GM21423 (cell line): ENCODE data around the gene COBLL1.
"Not testable (repeated sequence)": the region's sequence is repeated elsewhere in the genome, so short reads cannot be mapped to it uniquely, and the experiment has no call there.

ENCODE experiments used
- ATAC-seq: cut with Tn5 transposase; IDR thresholded peaks from one replicate; pipeline ENCODE4 v1.9.1; 2021; ENCODE audit warnings: mild to moderate bottlenecking, moderate library complexity; ENCODE audit not compliant: unreplicated experiment

COBLL1 gene, protein sequence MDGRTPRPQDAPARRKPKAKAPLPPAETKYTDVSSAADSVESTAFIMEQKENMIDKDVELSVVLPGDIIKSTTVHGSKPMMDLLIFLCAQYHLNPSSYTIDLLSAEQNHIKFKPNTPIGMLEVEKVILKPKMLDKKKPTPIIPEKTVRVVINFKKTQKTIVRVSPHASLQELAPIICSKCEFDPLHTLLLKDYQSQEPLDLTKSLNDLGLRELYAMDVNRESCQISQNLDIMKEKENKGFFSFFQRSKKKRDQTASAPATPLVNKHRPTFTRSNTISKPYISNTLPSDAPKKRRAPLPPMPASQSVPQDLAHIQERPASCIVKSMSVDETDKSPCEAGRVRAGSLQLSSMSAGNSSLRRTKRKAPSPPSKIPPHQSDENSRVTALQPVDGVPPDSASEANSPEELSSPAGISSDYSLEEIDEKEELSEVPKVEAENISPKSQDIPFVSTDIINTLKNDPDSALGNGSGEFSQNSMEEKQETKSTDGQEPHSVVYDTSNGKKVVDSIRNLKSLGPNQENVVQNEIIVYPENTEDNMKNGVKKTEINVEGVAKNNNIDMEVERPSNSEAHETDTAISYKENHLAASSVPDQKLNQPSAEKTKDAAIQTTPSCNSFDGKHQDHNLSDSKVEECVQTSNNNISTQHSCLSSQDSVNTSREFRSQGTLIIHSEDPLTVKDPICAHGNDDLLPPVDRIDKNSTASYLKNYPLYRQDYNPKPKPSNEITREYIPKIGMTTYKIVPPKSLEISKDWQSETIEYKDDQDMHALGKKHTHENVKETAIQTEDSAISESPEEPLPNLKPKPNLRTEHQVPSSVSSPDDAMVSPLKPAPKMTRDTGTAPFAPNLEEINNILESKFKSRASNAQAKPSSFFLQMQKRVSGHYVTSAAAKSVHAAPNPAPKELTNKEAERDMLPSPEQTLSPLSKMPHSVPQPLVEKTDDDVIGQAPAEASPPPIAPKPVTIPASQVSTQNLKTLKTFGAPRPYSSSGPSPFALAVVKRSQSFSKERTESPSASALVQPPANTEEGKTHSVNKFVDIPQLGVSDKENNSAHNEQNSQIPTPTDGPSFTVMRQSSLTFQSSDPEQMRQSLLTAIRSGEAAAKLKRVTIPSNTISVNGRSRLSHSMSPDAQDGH

GRCh38 chr2:164841719-164842623, at the start of gene COBLL1:
TSS of gene COBLL1 (minus strand) at chr2:164841823. CDS start at chr2:164841196, 627 bp downstream.
- peak; percentile 74 for ATAC-seq

- no peak for ATAC-seq
Observed at GRCh38 chr2:164890544-164890943, 48.9 kb upstream of the COBLL1 start.

DNA sequence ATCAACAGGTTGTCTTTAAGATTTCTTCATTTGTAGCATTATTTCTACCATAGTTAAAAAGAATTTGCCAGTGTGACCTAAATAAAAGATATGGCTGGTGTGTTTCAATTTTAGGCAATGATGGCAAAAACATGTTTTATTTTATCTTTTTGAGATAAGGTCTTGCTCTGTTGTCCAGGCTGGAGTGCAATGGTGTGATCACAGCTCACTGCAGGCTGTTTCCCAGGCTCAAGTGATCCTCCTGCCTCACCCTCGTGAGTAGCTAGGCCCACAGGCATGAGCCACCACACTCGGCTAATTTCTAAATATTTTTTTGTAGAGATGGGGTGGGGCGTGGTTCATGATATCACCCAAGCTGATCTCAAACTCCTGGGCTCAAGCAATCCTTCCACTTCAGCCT, 47.0 kb upstream of the COBLL1 start:
- no peak for ATAC-seq

- ATAC-seq, result no peak
Observed at GRCh38 chr2:164887434-164888144, 46.0 kb upstream of the COBLL1 start.

DNA sequence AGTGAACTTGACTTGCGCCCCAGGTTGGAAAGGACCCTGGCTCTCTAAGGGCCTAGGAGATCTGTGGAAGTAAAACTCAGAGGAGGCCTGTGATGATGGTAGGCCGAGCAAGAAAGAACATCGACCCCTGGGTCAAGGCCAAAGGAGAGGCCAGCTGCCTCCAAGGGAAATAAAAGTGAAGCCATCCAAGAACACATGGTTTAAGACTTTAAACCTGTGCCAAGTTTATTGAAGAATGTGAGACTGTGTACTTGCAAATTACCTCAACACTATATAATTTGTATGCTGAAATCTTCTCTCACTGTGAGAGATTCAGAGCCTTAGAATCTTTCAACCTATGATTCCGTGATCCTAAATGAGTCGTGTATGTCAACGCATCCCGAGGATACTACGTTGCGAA, 40.7 kb upstream of the COBLL1 start:
- ATAC-seq, result no peak

DNA sequence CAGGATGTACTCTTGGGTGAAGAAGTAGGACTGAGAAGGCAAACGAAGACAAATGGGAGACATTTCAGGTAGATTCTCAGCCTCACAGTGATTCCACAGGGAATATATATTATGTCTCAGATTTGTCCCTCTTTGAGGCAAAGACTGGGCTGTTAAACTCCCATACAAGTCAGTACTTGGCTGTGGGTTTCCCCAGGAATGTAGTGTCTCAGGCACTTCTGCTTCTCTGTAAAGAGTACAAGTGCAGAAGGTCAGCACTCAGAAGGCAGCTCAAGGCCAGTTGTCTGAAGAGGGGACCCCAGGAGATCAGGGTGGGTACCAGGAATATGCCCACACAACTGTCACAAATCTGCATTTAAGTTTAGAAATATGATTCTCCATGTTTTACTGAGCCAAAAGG, 39.9 kb upstream of the COBLL1 start:
- no peak for ATAC-seq

DNA sequence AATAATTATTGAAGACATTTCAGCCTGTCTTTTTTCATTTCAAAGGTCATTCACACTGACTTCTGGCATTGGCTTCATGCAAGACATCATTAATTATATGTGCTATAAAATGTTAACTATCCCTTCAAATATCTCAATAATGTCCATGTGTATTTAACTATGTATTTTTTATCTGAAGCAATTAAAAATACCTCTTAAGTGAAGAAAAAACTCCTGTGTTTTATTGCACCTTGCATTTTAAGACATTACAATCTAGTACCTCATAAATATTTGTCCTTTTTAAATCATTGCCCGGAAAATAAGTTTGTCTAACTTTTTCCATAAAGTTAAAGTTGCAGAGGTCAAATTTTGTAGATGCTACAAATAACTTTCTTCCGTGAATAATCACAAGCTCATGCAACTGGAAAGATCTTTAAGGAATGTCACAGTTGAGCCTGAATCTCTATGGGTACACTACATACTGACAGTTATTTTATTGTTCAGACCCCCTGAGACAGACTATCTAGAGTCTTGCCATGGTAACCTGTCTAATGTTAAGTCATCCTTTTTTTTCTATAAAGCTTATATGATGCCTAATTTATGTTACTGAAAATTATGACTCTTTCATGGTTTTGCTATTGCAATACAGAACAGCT, 38.4 kb upstream of the COBLL1 start:
- no peak for ATAC-seq

GRCh38 chr2:164877927-164878326, 36.3 kb upstream of the COBLL1 start:
- ATAC-seq, result no peak

DNA sequence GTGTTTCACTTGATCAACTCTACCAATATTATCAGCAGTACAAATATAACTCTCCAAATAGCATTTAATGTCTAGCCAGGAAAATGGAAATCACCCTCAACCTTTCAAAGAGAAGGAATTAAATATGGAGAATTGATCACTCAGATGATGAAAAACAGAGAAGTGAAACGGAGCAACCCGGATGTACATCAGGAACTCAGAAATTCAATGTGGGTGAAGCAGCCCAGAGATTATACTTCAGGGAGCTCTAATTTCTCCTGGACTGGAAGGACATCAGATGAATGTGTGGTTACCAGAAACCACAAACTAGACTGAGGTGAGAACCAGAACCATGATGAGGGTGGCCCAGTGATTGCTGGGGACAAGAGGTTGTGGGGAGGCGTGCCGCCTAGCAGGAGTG, 35.5 kb upstream of the COBLL1 start:
- ATAC-seq, result no peak

GRCh38 chr2:164875334-164876205, 33.9 kb upstream of the COBLL1 start:
- no peak for ATAC-seq

GRCh38 chr2:164873210-164873908, 31.7 kb upstream of the COBLL1 start:
- ATAC-seq, result no peak

- ATAC-seq, result no peak
Observed at GRCh38 chr2:164871404-164871803, 29.8 kb upstream of the COBLL1 start.

DNA sequence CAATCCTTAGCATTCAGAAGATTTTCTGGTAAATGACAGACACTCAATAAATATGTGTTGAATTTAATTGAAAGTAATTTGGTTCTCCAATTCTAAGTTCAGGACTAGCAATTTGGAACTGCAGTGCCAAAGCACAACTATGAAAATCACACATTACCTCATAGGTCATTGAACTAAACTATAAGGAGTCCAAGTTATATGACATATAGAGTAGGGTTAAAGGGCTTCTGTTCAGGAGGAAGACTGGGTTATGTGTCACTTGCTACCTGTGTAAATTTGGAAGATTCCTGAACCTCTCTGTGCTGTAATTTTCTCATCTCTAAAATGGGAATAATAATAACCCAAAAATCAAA, 27.8 kb upstream of the COBLL1 start:
- no peak for ATAC-seq

- ATAC-seq, result no peak
Observed at GRCh38 chr2:164868563-164869419, 27.2 kb upstream of the COBLL1 start.

DNA sequence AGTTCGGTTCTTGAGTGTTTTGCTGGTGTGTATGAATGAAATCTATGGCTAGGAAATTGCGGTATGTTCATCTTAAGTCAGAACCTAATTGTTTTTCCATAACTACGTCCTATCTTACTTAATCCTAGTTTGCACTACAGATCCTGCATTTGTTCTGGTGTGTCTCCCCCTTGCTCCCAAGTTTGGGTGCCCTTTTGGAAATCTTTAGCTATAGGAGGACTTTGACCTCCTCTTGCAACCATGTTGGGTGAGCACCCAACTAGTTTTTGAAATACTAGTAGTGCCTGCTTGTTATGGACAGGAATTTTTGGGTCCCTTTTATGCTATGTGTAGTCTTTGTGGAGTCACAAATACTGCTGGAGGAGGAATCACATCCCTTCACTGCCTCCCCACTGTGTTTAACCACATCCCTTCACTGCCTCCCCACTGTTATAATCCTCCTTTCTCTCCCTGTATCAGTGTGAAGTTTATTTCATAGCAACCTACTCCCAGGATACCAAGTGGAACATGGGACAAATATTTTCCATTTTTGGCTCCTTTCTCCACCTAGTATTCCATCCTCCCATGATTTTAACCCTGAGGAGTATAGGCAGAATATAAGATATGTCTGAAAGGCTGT, 26.3 kb upstream of the COBLL1 start:
- no peak for ATAC-seq

DNA sequence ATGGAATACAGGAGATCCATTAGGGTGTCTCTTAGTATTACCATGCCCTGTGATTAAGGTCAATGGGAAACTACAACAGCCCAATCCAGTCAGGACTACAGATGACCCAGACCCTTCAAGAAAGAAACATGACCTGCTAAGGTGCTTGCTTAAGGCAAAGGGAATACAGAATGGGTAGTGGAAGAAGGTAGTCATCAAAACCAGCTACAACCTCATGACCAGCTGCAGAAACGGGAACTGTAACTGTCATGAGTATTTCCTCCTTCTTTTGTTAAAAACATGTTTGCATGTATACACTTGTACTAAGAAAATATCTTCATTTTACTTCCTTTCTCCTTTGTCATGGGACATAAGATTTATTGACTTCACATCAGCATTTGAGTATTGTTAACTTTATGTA, 24.8 kb upstream of the COBLL1 start:
- not testable (repeated sequence) for ATAC-seq

DNA sequence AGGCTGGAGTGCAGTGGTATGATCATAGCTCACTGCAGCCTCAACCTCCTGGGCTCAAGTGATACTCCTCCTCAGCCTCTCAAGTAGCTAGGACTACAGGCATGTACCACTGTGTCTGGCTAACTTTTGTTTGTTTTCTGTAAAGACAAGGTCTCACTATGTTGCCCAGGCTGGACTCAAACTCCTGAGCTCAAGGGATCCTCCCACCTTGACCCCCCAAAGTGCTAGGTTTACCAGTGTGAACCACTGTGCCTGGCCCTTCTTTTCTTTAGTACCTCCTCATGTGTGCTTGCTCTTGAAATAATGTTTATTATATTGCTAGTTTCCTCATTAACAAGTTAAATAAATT, 19.0 kb upstream of the COBLL1 start:
- ATAC-seq, result no peak
